Measurements from ENCODE around the gene SVOP. TPM values are rescaled to one million over a fixed set of nuclear protein-coding genes. Genes with fewer than 3 reads are reported as not detected.
"Not testable (repeated sequence)": the region's sequence is repeated elsewhere in the genome, so short reads cannot be mapped to it uniquely, and the experiment has no call there.

SVOP gene
- total RNA-seq, result 0.03 TPM

GRCh38 chr12:109020796-109021380 is at the start of gene SVOP:
SVOP (minus strand) TSS chr12:109021068; CDS start chr12:109020868, 200 bp downstream.
- peak; percentile 83 for DNase-seq (ENCODE audit: low spot score)

DNA sequence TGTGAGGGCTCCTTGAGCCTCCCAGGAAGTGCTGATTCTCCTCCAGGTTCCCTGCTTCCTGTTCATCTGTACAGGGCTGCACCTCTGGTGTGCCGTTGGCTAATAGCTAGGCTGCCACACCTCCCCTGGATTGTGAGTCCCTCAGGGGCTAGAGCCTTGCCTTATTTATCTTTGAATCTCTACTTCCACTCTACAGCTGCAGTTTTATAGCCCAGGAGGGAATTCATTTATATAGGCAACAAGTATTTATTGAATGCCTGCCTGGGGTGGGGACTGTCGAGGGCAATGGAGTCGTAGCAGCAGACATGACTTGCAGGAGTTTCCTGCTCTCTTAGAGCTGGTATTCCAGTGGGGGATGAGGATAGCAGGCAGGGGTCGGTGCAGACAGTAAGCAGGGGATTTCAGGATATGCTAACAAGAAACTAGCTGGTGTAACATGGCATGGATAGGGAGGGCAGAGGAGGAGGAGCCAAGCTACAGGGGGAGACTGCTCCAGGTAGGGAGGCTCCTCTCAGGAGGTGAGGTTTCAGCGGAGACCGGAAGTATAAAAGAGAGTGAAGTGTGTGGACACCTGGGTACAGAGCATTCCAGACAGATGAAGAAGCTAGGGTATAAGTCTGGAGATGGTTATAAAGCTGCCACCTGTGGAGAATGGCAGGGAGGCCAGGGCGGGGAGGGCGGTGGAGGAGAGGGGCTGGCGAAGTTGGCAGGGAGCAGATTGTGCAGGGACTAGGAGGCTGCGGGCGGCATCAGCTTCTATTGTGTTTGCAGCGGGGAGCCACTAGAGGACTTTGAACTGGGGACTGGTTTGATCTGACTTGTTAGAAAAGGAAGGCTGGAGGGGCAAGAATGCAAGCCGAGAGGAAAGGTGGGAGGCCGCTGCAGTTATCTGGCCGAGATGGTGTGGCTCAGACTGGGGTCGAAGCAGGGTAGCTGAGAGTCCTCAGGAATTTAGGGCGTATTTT is 48.7 kb upstream of the SVOP start:
- peak; percentile 51 for DNase-seq (ENCODE audit: low spot score)

DNA sequence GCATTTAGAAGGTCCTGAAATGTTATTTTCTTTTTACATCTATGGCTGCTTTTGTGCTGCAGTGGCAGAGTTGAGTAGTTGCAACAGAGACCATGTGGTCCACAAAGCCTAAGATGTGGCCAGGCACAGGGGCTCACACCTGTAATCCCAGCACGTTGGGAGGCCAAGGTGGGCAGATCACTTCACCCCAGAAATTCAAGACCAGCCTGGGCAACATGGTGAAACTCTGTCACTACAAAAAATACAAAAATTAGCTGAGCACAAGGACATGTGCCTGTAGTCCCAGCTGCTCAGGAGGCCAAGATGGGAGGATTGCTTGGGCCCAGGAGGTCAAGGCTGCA is 45.0 kb upstream of the SVOP start:
- no peak for DNase-seq (ENCODE audit: low spot score)

DNA sequence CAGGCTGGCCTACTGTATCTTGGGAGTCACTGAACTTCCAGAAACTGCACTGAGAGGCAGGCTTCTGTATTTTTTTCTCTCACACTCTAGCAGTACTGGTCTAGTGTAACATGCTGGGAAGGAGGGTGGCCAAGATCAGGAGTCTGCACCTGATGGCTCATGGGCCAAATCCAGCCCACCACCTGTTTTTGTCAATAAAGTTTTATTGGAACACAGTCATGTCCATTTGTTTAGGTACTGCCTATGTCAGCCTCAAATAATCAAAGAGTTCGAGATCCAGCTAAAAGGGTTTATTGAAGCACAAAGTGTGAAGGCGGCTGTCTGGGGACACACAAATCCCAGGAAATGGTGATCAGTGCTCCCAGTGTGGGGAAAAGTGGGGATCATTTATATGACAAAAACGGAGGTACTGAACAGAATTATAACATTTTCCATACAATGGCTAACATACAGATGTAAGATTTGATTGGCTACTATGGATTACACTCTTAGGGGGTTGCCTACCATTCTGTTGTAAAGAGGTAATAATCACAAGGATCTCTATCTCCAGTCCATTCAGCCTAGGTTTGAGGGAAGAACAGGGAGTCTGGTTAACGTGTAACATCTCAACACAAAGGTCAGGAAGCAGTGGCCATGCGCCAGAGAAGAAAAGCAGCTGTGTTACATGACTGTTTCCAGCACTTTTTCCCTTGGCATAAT is 44.4 kb upstream of the SVOP start:
- peak; percentile 48 for DNase-seq (ENCODE audit: low spot score)

DNA sequence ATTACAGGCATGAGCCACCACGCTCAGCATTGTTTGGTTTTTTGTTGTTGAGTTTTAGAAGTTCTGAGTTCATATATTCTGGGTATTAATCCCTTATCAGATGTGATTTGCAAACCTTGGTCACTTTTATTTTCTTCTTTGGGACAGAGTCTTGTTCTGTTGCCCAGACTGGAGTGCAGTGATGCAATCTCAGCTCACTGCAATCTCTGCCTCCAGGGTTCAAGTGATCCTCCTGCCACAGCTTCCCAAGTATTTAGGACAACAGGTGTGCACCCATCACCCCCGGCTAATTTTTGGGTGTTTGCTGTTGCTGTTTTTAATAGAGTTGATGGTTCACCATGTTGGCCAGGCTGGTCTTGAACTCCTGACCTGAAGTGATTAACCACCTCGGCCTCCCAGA is 43.3 kb upstream of the SVOP start:
- no peak for DNase-seq (ENCODE audit: low spot score)

GRCh38 chr12:109058773-109059172 is 37.9 kb upstream of the SVOP start:
- DNase-seq (ENCODE audit: low spot score), result no peak

GRCh38 chr12:109057376-109057775 is 36.5 kb upstream of the SVOP start:
- no peak for DNase-seq (ENCODE audit: low spot score)

DNA sequence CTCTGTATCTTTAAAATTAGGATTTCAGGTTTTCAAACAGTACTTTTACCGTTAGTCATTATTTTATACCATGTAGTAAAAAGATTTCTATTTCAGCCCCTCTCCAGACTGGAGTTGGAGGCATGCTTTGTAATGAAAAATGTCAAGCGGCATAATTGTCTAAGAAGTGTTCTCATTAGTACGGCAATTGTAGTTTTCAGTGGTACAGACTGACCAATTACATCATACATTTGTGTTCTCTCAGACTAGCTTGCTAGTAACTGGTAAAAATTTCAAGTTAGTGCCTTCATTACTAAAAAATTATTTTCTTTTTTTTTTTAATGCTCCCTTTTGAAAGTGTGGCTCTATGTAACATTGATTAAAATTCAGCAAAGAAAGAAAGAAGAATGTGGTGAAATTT is 36.0 kb upstream of the SVOP start:
- no peak for DNase-seq (ENCODE audit: low spot score)

DNA sequence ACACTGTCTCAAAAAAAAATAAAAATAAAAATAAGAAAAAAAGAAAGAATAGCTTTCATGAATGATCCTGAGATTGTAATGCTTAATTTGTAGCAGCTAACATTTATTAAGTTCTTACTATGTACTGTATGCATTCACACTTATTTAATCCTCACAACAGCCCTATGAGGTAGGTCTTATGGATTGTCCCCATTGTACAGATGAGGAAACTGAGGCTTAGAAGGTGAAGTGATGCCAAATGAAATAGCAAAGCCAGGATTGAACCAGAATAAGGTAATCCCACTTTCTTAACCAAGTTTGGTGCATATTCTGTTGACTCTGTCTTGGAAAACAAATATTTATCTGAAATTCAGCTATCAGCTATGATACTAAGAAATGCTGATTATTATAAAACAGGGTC is 33.7 kb upstream of the SVOP start:
- no peak for DNase-seq (ENCODE audit: low spot score)

DNA sequence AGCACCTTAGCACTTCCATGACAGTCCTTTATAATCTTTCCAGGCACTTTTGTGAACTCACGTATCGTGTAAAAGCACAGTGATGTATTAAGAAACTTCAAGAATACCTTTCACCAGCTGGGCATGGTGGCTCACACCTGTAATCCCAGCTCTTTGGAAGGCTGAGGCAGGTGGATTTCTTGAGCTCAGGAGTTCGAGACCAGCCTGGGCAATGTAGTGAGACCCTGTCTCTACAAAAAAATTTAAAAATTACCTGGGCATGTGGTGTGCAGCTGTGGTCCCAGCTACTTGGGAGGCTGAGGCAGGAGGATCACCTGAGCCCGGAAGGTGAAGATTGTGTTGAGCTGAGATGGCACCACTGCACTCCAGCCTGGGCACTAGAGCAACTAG is 33.3 kb upstream of the SVOP start:
- DNase-seq (ENCODE audit: low spot score), result not testable (repeated sequence)

DNA sequence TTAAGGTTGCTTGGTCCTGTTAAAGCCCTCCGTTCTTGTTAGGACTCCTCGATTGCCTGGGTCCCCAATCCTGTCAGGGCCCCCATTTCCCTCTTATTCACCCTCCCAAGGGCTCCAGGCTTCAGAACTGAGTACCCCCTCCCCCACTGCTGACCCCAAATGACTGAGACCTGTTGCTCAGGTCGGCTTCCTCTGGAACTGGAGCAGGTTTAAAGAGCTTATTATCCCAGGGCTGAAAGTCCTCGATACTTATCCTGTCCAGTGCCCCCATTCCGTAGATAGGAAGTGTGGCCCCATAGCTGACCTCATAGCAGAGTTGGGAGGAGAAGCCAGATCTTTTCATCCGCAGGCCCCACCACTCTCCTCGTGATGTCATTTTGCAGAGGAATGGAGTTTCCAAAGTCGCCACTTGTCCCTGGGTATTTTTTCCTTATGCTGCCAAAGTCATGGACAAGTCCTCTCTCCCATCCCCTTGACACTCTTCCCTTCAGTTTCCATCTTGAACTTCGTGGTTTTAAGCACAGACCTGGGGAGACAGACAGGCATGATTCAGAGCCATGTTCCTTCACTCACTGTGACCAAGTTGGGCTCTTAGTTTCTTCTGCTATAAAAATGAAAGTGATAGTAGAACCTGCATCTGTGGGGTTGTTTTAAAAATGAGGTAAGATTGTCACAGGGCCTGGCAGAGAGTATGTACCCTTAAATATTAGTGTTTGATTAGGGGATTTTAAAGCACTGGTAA is 32.7 kb upstream of the SVOP start:
- no peak for DNase-seq (ENCODE audit: low spot score)

GRCh38 chr12:109052414-109053323 is 31.8 kb upstream of the SVOP start, which contains the start of gene USP30:
USP30 (plus strand) TSS chr12:109052576; CDS start chr12:109052679, 103 bp downstream.
- peak; percentile 82 for DNase-seq (ENCODE audit: low spot score)

DNA sequence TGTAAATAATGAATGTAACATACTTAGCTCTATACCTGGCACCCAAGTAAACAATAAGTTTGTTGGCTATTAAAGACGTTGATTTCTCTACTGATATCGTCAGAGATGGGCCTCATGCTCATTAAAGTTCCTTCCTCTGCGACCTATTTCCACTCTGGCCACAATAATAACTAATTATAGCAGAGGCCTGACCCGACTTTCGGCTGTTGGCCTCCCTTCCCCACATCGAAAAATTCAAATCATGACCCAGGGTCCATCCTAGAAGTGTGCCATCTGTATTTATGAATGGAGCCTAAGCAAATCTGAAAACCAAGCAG is 31.2 kb upstream of the SVOP start:
- DNase-seq (ENCODE audit: low spot score), result no peak

DNA sequence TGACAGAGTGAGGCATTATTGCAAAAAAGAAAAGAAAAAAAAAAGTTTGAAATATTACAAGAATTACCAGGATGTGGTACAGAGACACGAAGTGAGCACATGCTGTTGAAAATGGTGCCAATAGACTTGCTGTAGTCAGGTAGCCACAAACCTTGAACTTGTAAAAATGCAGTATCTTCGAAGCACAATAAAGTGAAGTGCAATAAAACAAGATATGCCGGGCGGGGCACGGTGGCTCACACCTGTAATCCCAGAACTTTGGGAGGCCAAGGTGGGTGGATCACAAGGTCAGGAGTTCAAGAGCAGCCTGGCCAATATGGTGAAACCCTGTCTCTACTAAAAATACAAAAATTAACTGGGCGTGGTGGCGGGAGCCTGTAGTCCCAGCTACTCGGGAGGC is 28.9 kb upstream of the SVOP start:
- DNase-seq (ENCODE audit: low spot score), result not testable (repeated sequence)

DNA sequence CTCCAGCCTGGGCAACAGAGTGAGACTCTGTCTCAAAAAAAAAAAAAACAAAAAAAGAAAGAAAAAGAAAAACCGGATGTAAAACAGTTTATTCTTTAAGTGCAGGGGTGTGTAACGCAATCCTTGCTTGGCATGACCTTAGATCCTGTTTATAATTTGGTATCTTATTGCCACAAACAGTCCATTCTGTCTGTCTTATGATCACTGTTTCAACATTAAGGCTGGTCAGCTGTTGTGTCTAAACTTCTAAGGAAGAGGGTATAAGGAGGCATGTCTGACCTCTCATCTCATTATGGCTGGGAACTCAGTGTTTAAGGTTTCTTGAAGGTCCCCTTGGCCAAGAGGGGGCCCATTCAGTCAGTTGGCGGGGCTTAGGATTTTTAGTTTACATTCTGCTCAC is 27.8 kb upstream of the SVOP start:
- not testable (repeated sequence) for DNase-seq (ENCODE audit: low spot score)

DNA sequence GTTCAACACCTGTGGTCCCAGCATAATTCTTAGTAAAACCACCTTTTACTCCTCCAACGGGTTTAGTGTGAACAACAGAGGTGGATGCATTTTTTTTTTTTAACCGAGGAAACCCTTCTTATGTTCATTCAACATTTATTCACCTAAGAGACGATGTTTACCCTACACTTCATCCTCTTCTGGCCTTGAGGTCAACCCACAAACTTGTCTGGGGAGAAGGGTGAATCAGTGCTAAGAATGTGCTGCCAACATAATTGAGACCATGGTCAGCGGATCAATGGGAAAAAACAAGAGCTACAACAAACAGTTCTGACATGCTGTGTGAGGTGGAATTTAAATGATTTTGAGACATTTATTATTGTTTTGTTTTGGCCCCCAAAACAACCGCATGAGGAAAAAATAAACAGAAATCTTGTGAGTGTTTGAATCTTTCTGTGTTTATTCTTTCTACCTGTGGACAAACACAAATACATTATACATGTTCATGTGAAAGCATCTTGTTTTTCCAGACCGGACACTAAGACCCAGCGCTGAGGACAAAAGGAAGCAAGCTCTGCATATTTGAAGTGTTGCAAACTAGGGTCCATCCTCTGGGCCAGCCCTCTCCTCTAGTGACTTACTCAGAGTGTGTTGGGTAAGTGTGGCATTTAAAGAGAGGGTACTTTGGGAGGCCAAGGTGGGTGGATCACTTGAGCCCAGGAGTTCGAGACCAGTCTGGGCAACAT is 26.4 kb upstream of the SVOP start:
- DNase-seq (ENCODE audit: low spot score), result no peak

- DNase-seq (ENCODE audit: low spot score), result no peak
These were observed 23.4 kb upstream of the SVOP start for GRCh38 chr12:109044241-109044640.

DNA sequence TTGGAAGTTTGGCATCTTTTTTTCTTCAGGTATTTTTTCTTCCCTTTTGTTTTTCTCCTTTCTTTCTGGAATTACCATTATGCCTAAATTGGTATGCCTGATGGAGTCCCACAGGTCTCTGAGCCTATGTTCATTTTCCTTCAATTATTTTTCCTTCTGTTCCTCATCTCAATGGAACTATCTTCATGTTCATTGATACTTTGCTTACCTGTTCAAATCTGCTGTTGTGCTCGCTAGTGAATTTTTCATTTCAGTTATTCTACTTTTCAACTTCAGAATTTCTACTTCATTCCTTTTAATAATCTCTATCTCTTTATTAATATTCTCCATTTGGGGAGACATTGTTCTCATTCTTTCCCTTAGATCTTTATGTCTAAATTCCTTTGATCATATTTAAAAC is 16.1 kb upstream of the SVOP start:
- no peak for DNase-seq (ENCODE audit: low spot score)

DNA sequence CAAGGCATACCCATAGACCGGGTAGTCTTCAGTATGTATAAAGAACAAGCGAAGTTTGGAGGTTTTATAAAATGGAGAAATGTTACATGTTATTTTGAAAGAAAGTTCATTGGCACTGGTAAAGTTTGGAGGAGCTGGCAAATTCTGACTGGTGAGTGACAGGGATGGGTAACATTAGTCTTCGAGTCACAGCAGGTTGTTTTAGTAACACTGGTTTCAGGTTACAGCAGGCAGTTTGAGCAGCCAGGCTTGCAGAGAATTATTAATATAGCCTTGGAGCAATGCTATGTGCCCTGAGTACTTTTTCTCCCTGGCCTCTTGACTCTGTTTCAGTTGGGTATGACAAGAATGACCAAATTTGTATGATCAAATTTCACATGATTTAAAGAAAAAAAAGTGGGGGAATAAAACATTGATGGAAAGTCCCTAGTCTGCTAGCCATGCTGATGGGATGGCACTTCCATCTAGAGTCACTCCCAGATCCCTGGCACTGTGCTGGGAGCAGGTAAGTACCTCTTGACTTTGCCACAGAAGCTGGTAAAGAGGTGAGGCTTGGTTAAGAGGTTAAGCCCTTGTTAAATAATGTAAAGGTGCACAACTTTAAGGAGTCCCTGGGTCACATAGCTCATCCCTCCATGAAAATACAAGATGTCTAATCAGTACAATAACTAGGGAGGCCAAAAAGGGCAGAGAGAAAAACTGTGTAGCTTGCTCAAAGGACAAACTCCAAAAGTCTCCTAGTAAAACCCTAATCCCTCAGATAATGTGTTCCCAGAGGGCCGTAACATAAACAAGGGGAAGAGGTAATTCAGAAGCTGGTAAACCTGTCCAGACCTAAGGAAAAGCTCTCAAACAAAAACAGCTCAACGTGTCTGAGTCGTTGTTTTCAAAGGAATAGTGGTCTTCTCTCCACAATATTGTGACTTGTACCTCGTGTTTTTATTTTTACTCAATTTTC is 12.7 kb upstream of the SVOP start:
- DNase-seq (ENCODE audit: low spot score), result no peak
